Stimulated activated CD8-positive, alpha-beta memory T cell treated with anti-CD3 and anti-CD28 coated beads, Interleukin-12 subunit alpha, Interleukin-12 subunit beta, amount 100 ng/mL, for 1 hour (primary cell): Measurements from ENCODE around the gene CCDC134.
A peak's percentile ranks its signal among the peaks of the same experiment; 100 is the strongest.
"Not testable (repeated sequence)": the region's sequence is repeated elsewhere in the genome, so short reads cannot be mapped to it uniquely, and the experiment has no call there.

Experiments used
- DNase-seq: peaks from one replicate; pipeline ENCODE4 v3.0.0-alpha.2; 2020; ENCODE audit warnings: low read depth

CCDC134 gene

GRCh38 chr22:41825376-41825775 is 24.9 kb downstream of the CCDC134 start:
- DNase-seq: no peak

- DNase-seq: no peak
Measured at GRCh38 chr22:41826021-41826420, 25.5 kb downstream of the CCDC134 start.

GRCh38 chr22:41826430-41827383 is 26.2 kb downstream of the CCDC134 start:
- no peak for DNase-seq

GRCh38 chr22:41827671-41828070 is 27.2 kb downstream of the CCDC134 start:
- no peak for DNase-seq

DNA sequence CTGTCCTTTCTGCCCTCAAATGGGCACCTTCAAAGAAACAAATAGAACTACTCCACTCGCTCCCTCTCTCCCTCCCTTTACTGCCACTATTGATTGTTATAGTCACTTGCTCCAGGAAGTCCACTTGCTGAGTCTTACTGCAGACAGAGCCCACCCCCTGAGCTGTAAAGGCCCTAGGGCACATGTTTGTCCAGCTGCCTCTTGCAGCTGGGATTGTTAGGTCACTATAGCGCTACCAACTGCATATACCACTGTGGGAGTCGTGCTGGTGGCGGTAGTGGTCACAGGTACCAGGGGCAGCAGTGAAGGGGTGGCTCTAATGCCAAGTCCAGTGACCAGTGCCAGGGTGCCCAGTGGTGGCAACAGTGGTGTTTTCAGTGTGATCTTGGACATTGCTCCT is 28.0 kb downstream of the CCDC134 start:
- DNase-seq: no peak

DNA sequence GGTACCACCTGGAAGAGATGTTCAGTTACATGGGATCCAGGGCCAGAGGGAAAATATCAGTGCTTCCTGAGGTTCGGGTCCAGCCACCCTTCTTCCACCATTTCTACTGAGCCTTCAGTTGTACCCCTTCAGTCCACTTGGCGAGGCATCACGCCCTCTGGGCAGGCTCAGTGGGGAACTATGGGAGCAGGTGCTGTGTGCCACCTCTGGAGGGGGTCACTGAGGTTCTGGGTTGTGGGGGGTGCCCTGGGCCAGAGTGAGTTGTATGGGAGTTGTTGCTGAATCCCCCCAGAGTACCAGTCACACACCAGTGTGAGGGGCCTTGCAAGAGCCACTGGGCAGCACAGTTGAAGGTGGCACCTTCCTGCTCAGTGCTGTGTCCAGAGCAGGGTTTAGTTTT is 29.7 kb downstream of the CCDC134 start:
- DNase-seq: no peak

- no peak for DNase-seq
Measured at GRCh38 chr22:41831383-41831782, 30.9 kb downstream of the CCDC134 start.

DNA sequence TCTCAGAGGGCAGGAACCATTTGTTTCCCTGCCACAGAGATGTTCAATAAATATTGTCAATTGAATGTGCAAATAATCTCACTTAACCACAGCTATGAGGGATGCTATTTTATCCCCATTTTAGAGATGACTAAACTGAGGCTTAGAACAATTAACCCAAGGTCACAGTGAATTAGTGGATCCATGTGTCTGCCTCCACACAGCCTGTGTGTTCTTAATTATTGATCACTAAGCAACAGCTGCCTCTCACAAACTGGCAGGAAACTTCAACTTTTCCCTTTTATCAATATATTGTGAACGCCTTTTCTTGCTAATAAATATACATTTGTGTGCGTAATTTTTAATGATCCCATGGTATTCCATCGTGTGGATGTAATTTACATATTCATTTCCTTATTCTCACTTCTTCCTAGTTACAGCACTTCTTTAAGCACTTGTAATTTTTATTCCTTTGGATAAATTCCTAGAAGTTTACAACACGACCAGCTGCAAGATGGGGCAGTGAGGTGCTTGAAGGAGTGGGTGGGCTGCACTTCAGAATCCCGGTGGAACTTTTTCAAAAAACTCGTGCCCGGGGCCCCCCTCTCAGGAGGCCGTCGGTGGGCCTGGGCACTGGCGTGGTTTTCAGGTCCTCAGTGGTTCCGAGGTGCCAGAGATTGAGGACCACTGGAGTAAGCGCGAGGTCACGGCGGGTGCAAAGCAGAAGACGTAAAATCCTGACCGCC is 31.5 kb downstream of the CCDC134 start:
- DNase-seq: no peak

DNA sequence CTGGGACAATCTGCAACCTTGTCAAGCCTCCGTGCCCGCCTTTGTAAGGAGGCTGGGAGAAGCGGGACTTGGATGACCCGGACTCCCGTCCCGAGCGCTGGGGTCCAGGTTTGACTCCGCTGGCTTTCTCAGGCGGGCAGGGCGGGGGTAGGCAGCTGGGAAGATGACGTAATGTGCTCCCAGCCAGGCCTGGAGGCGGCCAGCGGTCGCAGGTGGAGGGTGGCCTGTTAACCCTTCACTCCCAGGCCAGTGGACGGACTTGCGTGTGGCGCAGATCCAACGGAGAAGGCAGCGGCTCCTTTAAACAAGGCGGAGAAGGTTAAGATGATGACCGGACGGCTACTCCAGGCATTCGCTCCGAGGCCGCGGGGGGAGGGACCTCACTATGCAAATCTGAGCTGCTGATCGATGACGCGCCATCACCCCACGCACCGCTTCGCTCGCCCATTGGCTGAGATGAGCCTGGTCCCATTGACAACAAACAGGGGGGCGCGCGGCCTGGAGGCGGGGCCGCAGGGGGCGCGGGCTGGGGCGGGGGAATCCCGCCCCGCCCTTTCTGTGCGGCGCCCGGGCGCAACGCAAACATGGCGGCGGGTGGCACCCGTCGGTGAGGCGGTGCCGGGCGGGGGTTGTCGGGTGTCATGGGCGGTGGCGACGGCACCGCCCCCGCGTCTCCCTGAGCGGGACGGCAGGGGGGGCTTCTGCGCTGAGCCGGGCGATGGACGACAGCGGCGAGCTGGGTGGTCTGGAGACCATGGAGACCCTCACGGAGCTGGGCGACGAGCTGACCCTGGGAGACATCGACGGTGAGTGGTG is 32.3 kb downstream of the CCDC134 start, which contains the start of gene SREBF2:
SREBF2 (plus strand) TSS at position 553 of the 816 bp plus-strand sequence; CDS start at position 719, 166 bp downstream.
- peak; percentile 99 for DNase-seq

DNA sequence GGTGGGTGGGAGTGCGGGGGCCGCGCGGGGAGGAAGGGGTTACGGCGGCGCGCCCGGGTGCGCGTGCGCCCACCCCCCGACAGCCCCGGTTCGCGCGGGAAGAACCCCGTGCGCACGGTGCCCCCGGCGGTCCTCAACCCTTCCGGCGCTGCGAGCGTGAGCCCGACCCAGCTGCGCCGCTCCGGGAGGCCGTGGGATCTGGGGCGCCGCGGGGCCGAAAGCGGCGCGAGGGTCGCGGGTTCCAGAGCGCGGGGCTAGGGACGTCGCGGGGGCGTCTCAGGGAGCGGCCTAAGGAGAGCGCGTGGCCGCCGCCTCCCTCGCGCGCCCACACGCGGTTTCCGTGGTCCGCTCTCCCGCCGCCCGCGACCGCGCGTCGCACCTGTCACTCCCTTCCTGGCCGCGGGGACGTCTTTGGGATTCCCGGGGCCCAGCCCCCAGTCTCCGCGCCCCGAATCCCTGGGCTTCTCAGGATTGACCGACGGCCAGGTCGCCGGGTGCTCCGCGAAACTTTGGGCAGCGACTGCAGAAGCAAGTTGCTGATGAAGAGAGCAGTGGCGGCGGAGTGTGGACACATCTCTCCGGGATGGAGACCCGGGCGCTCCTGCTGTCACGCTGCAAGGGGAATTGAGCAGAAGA is 33.0 kb downstream of the CCDC134 start:
- no peak for DNase-seq

DNA sequence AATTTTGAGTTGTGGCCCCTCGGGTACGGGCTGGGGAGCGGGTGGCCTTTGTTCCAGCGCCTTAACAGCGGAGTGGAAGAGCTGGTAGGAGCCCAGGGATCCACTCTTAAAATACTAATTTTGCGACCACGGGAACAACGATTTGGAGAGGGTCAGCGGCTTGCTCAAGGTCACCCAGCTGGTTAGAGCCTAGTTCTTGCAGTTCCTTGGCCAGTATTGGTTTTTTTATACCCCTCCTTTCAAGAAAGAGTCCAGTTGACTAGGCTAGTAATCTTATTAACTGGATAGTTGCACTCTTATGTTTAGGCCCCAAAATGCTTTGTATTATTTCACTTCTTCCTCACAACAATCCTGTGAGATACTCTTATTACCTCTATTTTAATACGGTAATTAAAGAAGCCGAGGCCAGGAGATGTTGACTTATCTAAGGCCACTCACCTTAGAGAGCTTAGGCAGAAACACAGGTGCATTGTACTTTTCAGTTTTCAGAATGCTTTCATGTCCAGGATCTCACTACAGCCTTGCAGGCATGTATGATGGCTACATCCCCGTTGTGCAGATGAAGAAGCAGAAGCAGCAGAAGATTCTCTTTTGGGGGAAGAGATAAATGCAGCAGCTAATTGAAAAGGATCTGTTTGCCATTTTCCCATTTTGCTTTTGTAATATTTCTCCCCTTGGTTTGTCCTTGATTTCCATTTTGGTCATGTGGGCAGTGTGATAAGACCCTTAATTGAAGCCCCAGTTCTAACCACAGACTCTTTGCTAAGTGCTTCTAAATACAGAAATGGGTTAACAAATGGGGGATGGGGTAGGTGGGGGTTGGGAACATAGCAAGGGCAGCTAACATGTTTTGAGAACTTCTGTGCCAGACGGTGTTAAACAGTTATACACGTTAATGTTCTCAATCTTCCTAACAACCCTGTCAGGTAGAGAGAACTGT is 33.8 kb downstream of the CCDC134 start:
- DNase-seq: no peak

DNA sequence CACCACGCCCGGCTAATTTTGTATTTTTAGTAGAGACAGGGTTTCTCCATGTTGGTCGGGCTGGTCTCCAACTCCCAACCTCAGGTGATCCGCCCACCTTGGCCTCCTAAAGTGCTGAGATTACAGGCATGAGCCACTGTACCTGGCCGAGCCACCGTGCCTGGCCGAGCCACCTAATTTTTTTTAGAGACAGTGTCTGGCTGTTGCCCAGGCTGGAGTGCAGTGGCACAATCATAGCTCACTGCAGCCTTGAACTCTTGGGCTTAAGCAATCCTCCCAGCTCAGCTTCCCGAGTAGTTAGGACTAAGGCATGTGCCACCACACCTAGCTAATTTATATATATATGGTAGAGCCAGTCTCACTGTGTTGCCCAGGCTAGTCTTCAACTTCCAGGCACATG is 35.0 kb downstream of the CCDC134 start:
- not testable (repeated sequence) for DNase-seq

DNA sequence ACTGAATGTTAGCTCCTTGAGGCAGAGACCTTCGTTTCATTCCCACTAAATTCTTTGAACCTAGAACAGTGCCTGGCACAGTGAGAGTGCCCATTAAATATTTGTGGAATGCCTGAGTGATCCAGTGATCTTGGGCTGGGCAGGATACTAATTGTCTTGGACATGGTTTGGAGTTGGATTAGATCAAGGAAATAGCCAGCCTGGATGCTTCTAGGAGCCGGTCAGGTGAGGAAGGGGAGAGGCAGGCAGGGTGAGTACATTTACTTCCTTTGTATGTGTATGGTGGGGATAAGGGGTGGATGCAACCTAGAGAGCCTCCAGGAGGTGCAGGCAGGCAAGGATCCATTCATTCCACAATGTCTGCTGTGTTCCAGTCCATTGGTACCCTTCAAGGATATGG is 36.1 kb downstream of the CCDC134 start:
- no peak for DNase-seq

DNA sequence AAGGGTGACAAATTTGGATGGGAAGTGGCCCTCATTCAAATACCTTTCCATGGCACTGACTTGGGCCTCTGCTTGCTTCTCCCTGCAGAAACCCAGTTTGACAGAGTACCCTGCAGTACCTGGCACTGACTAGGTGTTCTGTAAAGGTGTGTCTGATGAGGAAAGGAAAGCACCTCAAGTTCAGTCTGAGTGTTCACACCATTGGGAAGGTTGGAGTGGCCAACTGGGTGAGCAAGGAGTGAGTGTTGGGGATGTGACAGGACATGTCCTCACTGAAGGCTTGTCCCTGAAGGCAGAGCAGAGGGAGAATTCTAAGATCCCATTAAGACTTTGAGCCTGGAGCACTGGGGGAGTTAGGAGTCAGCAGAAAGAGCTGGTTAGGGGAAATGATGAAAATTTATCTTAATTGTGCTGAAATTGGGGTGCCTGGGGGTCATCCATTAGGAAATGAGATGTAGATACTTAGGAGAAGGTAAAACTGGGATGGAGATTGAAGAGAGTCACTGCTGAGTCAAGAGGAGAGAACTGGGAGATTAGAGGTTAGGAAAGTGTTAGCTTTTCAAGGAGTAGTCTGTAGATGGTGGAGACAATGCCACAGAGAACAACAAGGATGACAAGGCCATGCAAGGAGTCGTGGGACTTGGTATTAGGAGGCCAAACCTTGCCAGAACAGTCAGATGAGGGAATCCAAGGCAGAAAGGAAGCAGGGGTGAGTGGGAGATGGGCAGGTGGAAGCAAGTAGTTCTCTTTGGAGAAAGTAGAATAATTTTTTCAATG is 38.6 kb downstream of the CCDC134 start:
- DNase-seq: no peak

DNA sequence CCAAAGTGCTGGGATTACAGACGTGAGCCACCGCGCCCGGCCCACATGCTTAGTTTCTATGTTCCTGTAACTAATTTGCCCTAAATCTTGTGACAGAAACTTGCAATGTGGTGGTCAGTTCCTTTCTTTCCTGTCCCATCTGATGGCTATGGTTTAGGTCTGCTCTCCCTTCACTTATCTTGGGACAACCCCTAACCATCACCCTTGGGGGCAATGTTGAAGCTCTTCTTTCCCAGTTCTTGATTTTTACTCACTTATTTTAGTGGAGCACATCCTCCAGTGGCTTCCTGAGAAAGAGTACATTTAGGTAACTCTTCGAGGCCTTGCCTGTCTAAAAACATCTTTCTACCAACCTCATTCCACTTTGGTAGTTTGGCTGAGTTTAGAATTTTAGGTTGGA is 39.7 kb downstream of the CCDC134 start:
- DNase-seq: no peak

DNA sequence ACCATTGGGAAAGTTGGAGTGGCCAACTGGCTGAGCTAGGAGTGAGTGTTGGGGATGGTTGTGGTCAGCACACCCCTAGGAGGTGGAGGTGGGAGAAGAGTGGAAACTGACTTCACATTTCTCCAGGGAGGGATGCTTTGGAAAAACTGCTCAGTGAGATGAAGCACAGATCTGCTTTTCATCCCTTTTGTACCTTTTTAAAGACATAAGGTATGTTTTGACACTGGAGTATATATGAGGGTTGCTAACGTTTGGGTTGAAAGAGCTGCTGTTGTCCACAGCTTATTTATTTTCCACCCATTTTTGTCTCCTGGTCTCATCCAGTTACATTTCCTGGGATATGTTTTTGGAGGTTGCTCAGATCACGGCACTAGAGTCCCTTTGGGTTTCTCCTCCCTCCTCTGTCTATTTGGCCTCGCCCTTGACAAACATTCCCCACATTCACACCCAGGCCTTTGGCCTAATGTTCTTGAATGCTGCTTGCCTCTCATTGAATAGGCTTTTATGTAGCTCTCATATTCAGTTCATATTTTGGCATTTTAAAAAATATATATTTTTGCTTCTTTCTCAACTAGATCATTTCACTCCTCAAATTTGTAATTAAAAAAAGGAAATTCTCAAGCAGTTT is 40.7 kb downstream of the CCDC134 start:
- no peak for DNase-seq

DNA sequence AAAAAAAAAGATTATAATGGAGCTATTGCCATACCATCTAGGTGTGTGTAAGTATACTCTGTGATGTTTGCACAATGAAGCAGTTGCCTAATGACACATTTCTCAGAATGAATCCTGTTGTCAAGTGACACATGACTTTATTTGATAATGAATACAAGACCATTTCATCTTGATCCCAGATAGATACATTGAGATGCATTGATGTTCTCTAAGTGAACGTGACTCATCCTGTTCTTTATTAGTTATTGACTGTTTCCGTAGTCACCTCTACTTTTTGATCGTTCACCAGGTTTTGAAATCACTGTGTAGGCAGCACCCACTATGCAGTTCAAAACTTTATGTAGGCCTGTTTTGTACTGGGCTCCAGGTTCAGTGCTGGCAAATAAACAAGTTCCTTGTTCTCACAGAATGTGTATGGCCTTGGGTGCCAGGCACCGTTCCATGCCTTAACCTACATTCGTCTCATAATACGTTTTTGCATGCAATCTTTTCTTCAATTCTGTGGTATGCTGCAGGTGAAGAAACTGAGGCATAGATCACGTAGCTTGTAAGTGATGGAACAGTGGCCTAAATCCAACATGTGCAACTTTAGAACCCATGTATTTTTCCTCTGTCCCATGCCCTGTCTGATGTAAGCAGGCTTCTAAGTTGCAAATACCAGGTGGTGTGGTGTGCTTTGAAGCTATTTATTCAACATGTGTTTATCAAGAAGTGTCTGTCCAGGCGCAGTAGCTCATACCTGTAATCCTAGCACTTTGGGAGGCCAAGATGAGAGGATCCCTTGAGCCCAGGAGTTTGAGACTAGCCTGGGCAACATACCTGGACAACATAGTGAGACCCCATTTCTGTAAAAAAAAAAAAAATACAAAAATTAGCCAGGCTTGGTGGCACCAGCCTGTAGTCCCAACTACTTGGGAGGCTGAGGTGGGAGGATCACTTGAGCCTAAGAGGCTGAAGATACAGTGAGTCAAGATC is 42.8 kb downstream of the CCDC134 start:
- no peak for DNase-seq

GRCh38 chr22:41844036-41844435 is 43.6 kb downstream of the CCDC134 start:
- DNase-seq: no peak
